Measurements from ENCODE around the gene CCDC102A. TPM values are rescaled to one million over a fixed set of nuclear protein-coding genes. Genes with fewer than 3 reads are reported as not detected.

The CCDC102A gene
- total and polyA plus RNA-seq, 10 of the 15 experiments (the other 5 are each of a cell fraction or from before 2014, with no cell fraction given): 0.03 to 5.9 (median 2.4) TPM

- TF ChIP-seq, protein P1, sequence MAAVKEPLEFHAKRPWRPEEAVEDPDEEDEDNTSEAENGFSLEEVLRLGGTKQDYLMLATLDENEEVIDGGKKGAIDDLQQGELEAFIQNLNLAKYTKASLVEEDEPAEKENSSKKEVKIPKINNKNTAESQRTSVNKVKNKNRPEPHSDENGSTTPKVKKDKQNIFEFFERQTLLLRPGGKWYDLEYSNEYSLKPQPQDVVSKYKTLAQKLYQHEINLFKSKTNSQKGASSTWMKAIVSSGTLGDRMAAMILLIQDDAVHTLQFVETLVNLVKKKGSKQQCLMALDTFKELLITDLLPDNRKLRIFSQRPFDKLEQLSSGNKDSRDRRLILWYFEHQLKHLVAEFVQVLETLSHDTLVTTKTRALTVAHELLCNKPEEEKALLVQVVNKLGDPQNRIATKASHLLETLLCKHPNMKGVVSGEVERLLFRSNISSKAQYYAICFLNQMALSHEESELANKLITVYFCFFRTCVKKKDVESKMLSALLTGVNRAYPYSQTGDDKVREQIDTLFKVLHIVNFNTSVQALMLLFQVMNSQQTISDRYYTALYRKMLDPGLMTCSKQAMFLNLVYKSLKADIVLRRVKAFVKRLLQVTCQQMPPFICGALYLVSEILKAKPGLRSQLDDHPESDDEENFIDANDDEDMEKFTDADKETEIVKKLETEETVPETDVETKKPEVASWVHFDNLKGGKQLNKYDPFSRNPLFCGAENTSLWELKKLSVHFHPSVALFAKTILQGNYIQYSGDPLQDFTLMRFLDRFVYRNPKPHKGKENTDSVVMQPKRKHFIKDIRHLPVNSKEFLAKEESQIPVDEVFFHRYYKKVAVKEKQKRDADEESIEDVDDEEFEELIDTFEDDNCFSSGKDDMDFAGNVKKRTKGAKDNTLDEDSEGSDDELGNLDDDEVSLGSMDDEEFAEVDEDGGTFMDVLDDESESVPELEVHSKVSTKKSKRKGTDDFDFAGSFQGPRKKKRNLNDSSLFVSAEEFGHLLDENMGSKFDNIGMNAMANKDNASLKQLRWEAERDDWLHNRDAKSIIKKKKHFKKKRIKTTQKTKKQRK (IDR thresholded peaks at IDR 0.05; ENCODE audit: low read depth, low read length): no peak
- TF ChIP-seq TCF12 (IDR thresholded peaks at IDR 0.05; ENCODE audit: low read depth, low read length) (no peak), MTA2 (IDR thresholded peaks at IDR 0.05; ENCODE audit: low read depth) (no peak), HDAC6 (IDR thresholded peaks at IDR 0.05; ENCODE audit: unreplicated experiment) (no peak), MYC (IDR thresholded peaks at IDR 0.05; ENCODE audit: insufficient read depth, insufficient read length, insufficient replicate concordance, low read length, severe bottlenecking) (no peak)
- TF ChIP-seq, protein P2, sequence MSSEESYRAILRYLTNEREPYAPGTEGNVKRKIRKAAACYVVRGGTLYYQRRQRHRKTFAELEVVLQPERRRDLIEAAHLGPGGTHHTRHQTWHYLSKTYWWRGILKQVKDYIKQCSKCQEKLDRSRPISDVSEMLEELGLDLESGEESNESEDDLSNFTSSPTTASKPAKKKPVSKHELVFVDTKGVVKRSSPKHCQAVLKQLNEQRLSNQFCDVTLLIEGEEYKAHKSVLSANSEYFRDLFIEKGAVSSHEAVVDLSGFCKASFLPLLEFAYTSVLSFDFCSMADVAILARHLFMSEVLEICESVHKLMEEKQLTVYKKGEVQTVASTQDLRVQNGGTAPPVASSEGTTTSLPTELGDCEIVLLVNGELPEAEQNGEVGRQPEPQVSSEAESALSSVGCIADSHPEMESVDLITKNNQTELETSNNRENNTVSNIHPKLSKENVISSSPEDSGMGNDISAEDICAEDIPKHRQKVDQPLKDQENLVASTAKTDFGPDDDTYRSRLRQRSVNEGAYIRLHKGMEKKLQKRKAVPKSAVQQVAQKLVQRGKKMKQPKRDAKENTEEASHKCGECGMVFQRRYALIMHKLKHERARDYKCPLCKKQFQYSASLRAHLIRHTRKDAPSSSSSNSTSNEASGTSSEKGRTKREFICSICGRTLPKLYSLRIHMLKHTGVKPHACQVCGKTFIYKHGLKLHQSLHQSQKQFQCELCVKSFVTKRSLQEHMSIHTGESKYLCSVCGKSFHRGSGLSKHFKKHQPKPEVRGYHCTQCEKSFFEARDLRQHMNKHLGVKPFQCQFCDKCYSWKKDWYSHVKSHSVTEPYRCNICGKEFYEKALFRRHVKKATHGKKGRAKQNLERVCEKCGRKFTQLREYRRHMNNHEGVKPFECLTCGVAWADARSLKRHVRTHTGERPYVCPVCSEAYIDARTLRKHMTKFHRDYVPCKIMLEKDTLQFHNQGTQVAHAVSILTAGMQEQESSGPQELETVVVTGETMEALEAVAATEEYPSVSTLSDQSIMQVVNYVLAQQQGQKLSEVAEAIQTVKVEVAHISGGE (CRISPR knock-in tag; IDR thresholded peaks at IDR 0.05): no peak
Observed at GRCh38 chr16:57566436-57566835, 30.1 kb upstream of the CCDC102A start (continued).

Measured in GM12878 (cell line).